H9 (cell line): ENCODE measurements around the gene BLACAT1. TPM values are rescaled to one million over a fixed set of nuclear protein-coding genes. Genes with fewer than 3 reads are reported as not detected.

ENCODE experiments used
- DNase-seq: peaks from one replicate; pipeline ENCODE4 v3.0.0-alpha.2; 2017
- H2AFZ ChIP-seq: one replicate; pipeline ENCODE4 v1.6.1; 2013; ENCODE audit warnings: mild to moderate bottlenecking, low read length, control low read depth, moderate library complexity
- H2AK5ac ChIP-seq: 2 replicates; pipeline ENCODE4 v1.6.1; 2013; ENCODE audit warnings: low read length, control low read depth, mixed read lengths; ENCODE audit not compliant: insufficient read length
- H2BK120ac ChIP-seq: one replicate; pipeline ENCODE4 v1.6.1; 2013; ENCODE audit warnings: low read depth, mild to moderate bottlenecking, low read length, control low read depth, inconsistent platforms; ENCODE audit not compliant: poor library complexity, severe bottlenecking
- H2BK12ac ChIP-seq: 2 replicates; pipeline ENCODE4 v1.6.1; 2013; ENCODE audit warnings: low read length, control low read depth, mixed read lengths, low read depth; ENCODE audit not compliant: insufficient read length
- H2BK15ac ChIP-seq: 2 replicates; pipeline ENCODE4 v1.6.1; 2013; ENCODE audit warnings: low read depth, low read length, control low read depth
- H2BK20ac ChIP-seq: one replicate; pipeline ENCODE4 v1.6.1; 2013; ENCODE audit warnings: low read depth, mild to moderate bottlenecking, low read length, control low read depth, inconsistent platforms; ENCODE audit not compliant: poor library complexity, severe bottlenecking
- H2BK5ac ChIP-seq: 2 replicates; pipeline ENCODE4 v1.6.1; 2013; ENCODE audit warnings: low read length, control low read depth, mixed read lengths; ENCODE audit not compliant: insufficient read length
- H3K14ac ChIP-seq: 2 replicates; pipeline ENCODE4 v1.6.1; 2013; ENCODE audit warnings: low read length, control low read depth; ENCODE audit not compliant: insufficient read depth
- H3K18ac ChIP-seq: 2 replicates; pipeline ENCODE4 v1.6.1; 2013; ENCODE audit warnings: low read depth, mild to moderate bottlenecking, mixed read lengths, low read length, control low read depth; ENCODE audit not compliant: insufficient read length
- H3K23ac ChIP-seq: 2 replicates; pipeline ENCODE4 v1.6.1; 2013; ENCODE audit warnings: low read length, control low read depth, mixed read lengths, low read depth; ENCODE audit not compliant: insufficient read length
- H3K23me2 ChIP-seq: 2 replicates; pipeline ENCODE4 v1.6.1; 2013; ENCODE audit warnings: low read depth, mild to moderate bottlenecking, mixed read lengths, low read length, control low read depth; ENCODE audit not compliant: insufficient read length, poor library complexity, severe bottlenecking
- H3K27ac ChIP-seq: 2 replicates; pipeline ENCODE4 v1.5.1; 2013; ENCODE audit warnings: low read length, control low read depth, mixed read lengths, low read depth; ENCODE audit not compliant: insufficient read length
- H3K27me3 ChIP-seq: 2 replicates; pipeline ENCODE4 v1.6.1; 2013; ENCODE audit warnings: low read length, control low read depth, inconsistent platforms; ENCODE audit not compliant: insufficient read depth
- H3K4ac ChIP-seq: 2 replicates; pipeline ENCODE4 v1.6.1; 2013; ENCODE audit warnings: low read depth, mild to moderate bottlenecking, control low read depth, inconsistent platforms, low read length, moderate library complexity
- H3K4me1 ChIP-seq: 2 replicates; pipeline ENCODE4 v1.6.1; 2013; ENCODE audit warnings: low read length, control low read depth, inconsistent platforms; ENCODE audit not compliant: insufficient read depth
- H3K4me2 ChIP-seq: 2 replicates; pipeline ENCODE4 v1.6.1; 2013; ENCODE audit warnings: low read length, control low read depth, mixed read lengths; ENCODE audit not compliant: insufficient read length, insufficient read depth
- H3K56ac ChIP-seq: 2 replicates; pipeline ENCODE4 v1.6.1; 2013; ENCODE audit warnings: low read depth, mild to moderate bottlenecking, mixed read lengths, low read length, control low read depth; ENCODE audit not compliant: insufficient read length
- H3K79me1 ChIP-seq: 2 replicates; pipeline ENCODE4 v1.6.1; 2013; ENCODE audit warnings: low read depth, mild to moderate bottlenecking, moderate library complexity, low read length, control low read depth, inconsistent platforms; ENCODE audit not compliant: insufficient read depth, poor library complexity, severe bottlenecking
- H3K79me2 ChIP-seq: 2 replicates; pipeline ENCODE4 v1.6.1; 2013; ENCODE audit warnings: low read length, control low read depth, inconsistent platforms; ENCODE audit not compliant: insufficient read depth
- H3K9ac ChIP-seq: 2 replicates; pipeline ENCODE4 v1.6.1; 2013; ENCODE audit warnings: low read length, control low read depth, mixed read lengths; ENCODE audit not compliant: insufficient read length; ENCODE audit errors: extremely low read depth
- H3K9me3 ChIP-seq: one replicate; pipeline ENCODE4 v1.6.1; 2013; ENCODE audit warnings: low read depth, low read length, inconsistent platforms; ENCODE audit not compliant: control insufficient read depth
- H3T11ph ChIP-seq: one replicate; pipeline ENCODE4 v1.6.1; 2013; ENCODE audit warnings: mild to moderate bottlenecking, low read length, control low read depth, inconsistent platforms
- H4K20me1 ChIP-seq: one replicate; pipeline ENCODE4 v1.6.1; 2013; ENCODE audit not compliant: control insufficient read depth, insufficient read length, insufficient read depth
- H4K5ac ChIP-seq: 2 replicates; pipeline ENCODE4 v1.6.1; 2013; ENCODE audit warnings: low read depth, mild to moderate bottlenecking, mixed read lengths, low read length, control low read depth; ENCODE audit not compliant: insufficient read length
- H4K8ac ChIP-seq: replicated peaks from 2 replicates; pipeline ENCODE4 v1.6.1; 2013; ENCODE audit warnings: low read length, control low read depth, mixed read lengths, low read depth; ENCODE audit not compliant: insufficient read length
- H4K91ac ChIP-seq: 2 replicates; pipeline ENCODE4 v1.6.1; 2013; ENCODE audit warnings: low read depth, mild to moderate bottlenecking, moderate library complexity, mixed read lengths, low read length, control low read depth; ENCODE audit not compliant: insufficient read length
- H3K27ac Mint-ChIP-seq, 3 experiments: 2 replicates in 2 of 3; 3 replicates in 1 of 3; pipeline ENCODE4 v1.8.0; 2020 to 2021; ENCODE audit warnings: mixed read lengths in 3 of 3, mild to moderate bottlenecking in 1 of 3, moderate library complexity in 1 of 3
- H3K27me3 Mint-ChIP-seq: 2 replicates; pipeline ENCODE4 v1.8.0; 2021; ENCODE audit warnings: low read depth, mild to moderate bottlenecking, moderate library complexity, mixed read lengths
- H3K36me3 Mint-ChIP-seq, 3 experiments: 2 replicates in 2 of 3; 3 replicates in 1 of 3; pipeline ENCODE4 v1.8.0; 2020 to 2021; ENCODE audit warnings: low read depth in 3 of 3, mixed read lengths in 3 of 3; ENCODE audit not compliant: insufficient read depth in 1 of 3
- H3K4me1 Mint-ChIP-seq, 2 experiments: 2 replicates each; pipeline ENCODE4 v1.8.0; 2020; ENCODE audit warnings: mixed read lengths in 2 of 2
- H3K4me3 Mint-ChIP-seq, 2 experiments: 2 replicates in 1 of 2; 3 replicates in 1 of 2; pipeline ENCODE4 v1.8.0; 2020 to 2021; ENCODE audit warnings: mild to moderate bottlenecking in 2 of 2, mixed read lengths in 2 of 2, moderate library complexity in 1 of 2
- H3K9me3 Mint-ChIP-seq, 2 experiments: 2 replicates in 1 of 2; 3 replicates in 1 of 2; pipeline ENCODE4 v1.8.0; 2020; ENCODE audit warnings: mild to moderate bottlenecking in 2 of 2, mixed read lengths in 2 of 2, moderate library complexity in 1 of 2
- CTCF ChIP-seq: fragments of 200-600 bp; sonication (generic); conservative IDR thresholded peaks from 3 replicates; pipeline ENCODE4 v1.8.0; 2021; ENCODE audit warnings: antibody characterized with exemption, mild to moderate bottlenecking
- WGBS: extraction: QIAGEN DNeasy Blood & Tissue Kit; methylation state at CpG from one replicate; pipeline ENCODE4 v1.1.7; 2013; ENCODE audit warnings: missing lambda C conversion rate, low lambda C conversion rate, mixed read lengths; ENCODE audit not compliant: insufficient read length; ENCODE audit errors: extremely low coverage; 5-methylcytosine and 5-hydroxymethylcytosine counted together
- total RNA-seq: library from RNA; stranded (reverse); gene quantifications from 2 replicates; pipeline ENCODE4 v1.2.1, GENCODE V29; 2021

BLACAT1 gene
- total RNA-seq, 1 experiment from 2014 or later = 4.0 TPM

- Mint-ChIP-seq H3K27ac (no peak overlapping the region), H3K36me3 (peaks cover 0 to 5% (median 0%) of the 10 kb centered on the region in 3 experiments; a peak in 4 of 7 replicates), H3K9me3 (no peaks in the 10 kb centered on the region), H3K4me3 (no peak overlapping the region), H3K27me3 (peaks cover 36% of the 10 kb centered on the region), H3K4me1 (peaks cover 40 to 57% of the 10 kb centered on the region in 2 experiments)
- Histone ChIP-seq H3K23me2 (no peaks in the 10 kb centered on the region), H4K20me1 (no peaks in the 10 kb centered on the region), H2BK20ac (no peak overlapping the region), H3K4ac (no peak overlapping the region), H2BK120ac (no peak overlapping the region), H2AFZ (no peak overlapping the region), H2AK5ac (no peak overlapping the region), H3K18ac (no peak overlapping the region), H3K4me1 (peaks cover 15% of the 10 kb centered on the region; the same call in 1 of the 2 replicates), H3K79me1 (no peaks in the 10 kb centered on the region), H4K5ac (no peak overlapping the region), H3K27ac (no peak overlapping the region), H3K56ac (no peak overlapping the region), H2BK12ac (no peak overlapping the region), H2BK5ac (no peak overlapping the region), H2BK15ac (no peak overlapping the region), H3K27me3 (no peaks in the 10 kb centered on the region), H3K4me2 (no peak overlapping the region), H3K9me3 (no peaks in the 10 kb centered on the region), H3K9ac (no peak overlapping the region), H3T11ph (no peak overlapping the region), H3K23ac (no peak overlapping the region), H4K91ac (no peak overlapping the region), H3K14ac (no peak overlapping the region), H3K79me2 (no peaks in the 10 kb centered on the region), H4K8ac (no peak overlapping the region)
- no peak for DNase-seq
- TF ChIP-seq CTCF = no peak
- WGBS = no CpG with 5 or more reads among the region's 2 CpGs
Observed at GRCh38 chr1:205437570-205437969, 18.3 kb downstream of the BLACAT1 start.
